BE2C (cell line): ENCODE measurements around the gene ARHGEF19.

Experiments
- DNase-seq: peaks from one replicate; pipeline ENCODE4 v3.0.0-alpha.2; 2020
- H3K27me3 ChIP-seq: fragments of 250-450 bp; sonication (Bioruptor Pico); 2 replicates; pipeline ENCODE4 v1.5.1; 2020; ENCODE audit warnings: mild to moderate bottlenecking
- H3K36me3 ChIP-seq: fragments of 250-450 bp; sonication (Bioruptor Pico); 2 replicates; pipeline ENCODE4 v1.5.1; 2020; ENCODE audit warnings: mild to moderate bottlenecking
- H3K4me1 ChIP-seq: fragments of 250-450 bp; sonication (Bioruptor Pico); 2 replicates; pipeline ENCODE4 v1.5.1; 2020
- H3K4me3 ChIP-seq: 2 replicates; pipeline ENCODE4 v1.5.1; 2011; ENCODE audit warnings: low read depth, low read length
- H3K9me3 ChIP-seq: fragments of 250-450 bp; sonication (Bioruptor Pico); 2 replicates; pipeline ENCODE4 v1.5.1; 2020
- TF ChIP-seq, protein P1 (sequence below): IDR thresholded peaks from 2 replicates; pipeline ENCODE4 v1.5.1; 2012; ENCODE audit warnings: mild to moderate bottlenecking, low read depth, low read length

ARHGEF19 gene

DNA sequence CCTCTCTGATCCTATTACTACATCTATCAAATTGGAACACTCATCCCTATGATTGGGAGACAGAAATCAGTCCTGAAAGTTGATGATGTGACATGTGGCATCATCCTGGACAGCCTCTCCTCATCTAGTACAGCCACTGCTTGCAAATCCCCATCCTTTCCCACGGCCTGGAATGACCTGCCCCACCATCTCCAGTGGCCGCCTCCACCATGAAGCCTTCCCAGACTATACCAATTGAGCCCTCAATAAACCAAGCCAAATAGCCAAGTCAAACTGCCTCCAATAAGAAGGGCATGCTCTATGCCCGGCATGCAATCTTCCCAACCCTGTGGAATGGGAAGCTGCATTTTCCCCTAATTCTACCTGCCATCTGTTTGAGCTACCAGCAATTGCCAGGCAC lies 561 bp upstream of the ARHGEF19 start:
- no peaks in the 10 kb centered on the region for H3K27me3 ChIP-seq
- TF ChIP-seq, protein P1, sequence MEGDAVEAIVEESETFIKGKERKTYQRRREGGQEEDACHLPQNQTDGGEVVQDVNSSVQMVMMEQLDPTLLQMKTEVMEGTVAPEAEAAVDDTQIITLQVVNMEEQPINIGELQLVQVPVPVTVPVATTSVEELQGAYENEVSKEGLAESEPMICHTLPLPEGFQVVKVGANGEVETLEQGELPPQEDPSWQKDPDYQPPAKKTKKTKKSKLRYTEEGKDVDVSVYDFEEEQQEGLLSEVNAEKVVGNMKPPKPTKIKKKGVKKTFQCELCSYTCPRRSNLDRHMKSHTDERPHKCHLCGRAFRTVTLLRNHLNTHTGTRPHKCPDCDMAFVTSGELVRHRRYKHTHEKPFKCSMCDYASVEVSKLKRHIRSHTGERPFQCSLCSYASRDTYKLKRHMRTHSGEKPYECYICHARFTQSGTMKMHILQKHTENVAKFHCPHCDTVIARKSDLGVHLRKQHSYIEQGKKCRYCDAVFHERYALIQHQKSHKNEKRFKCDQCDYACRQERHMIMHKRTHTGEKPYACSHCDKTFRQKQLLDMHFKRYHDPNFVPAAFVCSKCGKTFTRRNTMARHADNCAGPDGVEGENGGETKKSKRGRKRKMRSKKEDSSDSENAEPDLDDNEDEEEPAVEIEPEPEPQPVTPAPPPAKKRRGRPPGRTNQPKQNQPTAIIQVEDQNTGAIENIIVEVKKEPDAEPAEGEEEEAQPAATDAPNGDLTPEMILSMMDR = no peak
- no peaks in the 10 kb centered on the region for H3K9me3 ChIP-seq
- DNase-seq = no peak
- no peaks in the 10 kb centered on the region for H3K36me3 ChIP-seq
- no peak overlapping the region for H3K4me3 ChIP-seq
- H3K4me1 ChIP-seq = peaks cover 3% of the 10 kb centered on the region

DNA sequence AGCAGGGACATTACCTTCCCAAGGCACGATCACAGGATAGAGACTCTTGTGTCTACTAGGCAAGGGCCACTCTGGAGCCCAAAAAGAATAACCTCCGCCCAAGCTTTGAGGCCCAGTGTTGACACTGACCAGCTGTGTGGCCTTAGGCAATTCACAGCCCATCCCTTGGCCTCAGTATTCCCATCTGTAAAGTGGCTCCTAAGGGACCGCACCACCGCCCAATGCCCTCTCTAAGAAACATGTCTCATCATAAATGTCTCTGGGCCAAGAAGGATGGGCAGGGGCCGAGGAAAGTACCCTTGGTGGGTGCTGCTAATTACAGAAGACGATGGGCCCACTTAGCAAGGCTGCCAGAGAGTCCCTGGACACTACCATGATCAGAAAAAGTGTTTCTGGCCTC lies 628 bp downstream of the ARHGEF19 start:
- Histone ChIP-seq H3K9me3 (no peaks in the 10 kb centered on the region), H3K27me3 (no peaks in the 10 kb centered on the region), H3K4me3 (no peak overlapping the region), H3K4me1 (peaks cover 8% of the 10 kb centered on the region), H3K36me3 (no peaks in the 10 kb centered on the region)
- TF ChIP-seq, protein P1 = no peak
- DNase-seq = no peak

DNA sequence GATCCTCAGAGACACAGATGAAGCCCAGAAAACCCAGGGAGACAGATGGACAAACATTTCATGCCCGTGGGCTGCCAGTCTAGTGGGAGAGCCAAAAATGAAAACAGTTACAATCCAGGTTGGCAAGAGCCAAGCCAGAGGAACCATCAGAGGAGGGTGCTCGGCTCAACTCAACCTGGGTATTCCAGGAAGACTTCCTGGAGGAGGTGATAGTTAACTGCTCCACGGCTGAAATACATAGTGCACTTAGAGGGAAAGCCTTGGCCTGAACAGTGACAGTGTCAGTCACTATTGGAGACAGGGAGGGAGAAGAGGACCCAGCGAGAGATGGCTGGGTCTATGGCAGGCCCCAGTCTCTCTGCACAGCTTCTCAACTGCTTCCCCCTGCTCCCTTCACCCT lies 1.9 kb downstream of the ARHGEF19 start:
- TF ChIP-seq, protein P1 = no peak
- H3K4me3 ChIP-seq = no peak overlapping the region
- no peaks in the 10 kb centered on the region for H3K9me3 ChIP-seq
- no peak for DNase-seq
- H3K36me3 ChIP-seq = no peaks in the 10 kb centered on the region
- no peaks in the 10 kb centered on the region for H3K27me3 ChIP-seq
- peaks cover 12% of the 10 kb centered on the region for H3K4me1 ChIP-seq

DNA sequence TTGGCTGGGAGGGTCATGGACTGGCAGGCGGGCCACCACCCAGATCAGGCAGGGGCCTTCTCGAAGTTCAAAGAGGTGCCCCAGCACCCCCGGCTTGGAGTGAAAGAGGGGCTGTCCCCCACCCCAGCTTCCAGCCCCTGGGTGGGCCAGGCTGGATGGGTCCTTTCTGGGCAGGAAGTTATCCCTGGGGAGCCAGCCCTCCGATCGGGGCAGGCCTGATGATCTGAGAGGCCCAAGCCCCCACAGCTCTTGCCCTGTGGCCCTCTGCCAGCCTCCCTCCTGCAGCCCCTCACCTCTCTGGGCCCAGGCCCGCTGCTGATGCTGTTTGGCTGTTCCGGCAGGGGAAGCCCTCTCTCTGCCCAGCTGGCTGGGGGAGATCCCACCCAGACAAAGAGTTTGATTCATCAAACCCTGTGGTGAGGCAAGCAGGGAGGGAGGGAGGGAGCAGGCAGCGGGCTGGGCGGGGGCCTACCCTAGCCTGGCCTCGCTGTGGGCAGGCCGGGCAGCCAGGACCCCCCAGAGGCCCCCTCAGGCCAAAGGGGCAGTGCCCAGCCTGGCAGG lies 2.5 kb downstream of the ARHGEF19 start:
- TF ChIP-seq, protein P1 = no peak
- Histone ChIP-seq H3K4me3 (no peak overlapping the region), H3K9me3 (no peaks in the 10 kb centered on the region), H3K36me3 (no peaks in the 10 kb centered on the region), H3K27me3 (no peaks in the 10 kb centered on the region), H3K4me1 (peaks cover 12% of the 10 kb centered on the region)
- no peak for DNase-seq

DNA sequence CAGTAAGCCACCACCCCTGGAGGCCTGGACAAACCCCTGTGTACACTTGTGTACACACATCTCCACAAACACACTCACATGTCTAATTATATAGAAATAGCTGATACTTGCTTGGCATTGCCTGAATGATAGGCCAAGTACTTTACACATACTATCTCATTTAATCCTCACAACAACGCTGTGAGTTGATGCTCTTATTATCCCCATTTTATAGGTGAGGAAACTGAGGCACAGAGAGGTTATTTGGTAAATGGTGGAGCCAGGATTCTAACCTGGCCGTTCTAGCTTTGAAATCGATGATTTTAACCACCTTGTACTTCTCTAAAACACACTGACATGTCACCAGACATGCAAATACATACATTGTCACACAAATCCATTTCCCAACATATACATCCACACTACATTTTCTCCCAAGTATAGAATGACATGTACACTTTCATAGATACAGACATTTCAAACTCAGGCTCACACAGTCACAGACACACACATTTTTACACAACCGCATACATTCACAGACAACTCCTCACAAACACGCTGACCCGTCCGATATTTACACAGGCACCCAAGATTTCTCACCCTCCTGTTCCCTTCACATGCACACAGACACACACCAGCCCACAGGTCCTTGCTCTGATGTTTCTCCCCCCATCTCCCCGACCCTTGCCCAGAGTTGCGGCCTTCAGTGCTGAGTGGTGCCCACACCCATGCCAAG lies 3.2 kb downstream of the ARHGEF19 start:
- no peak for DNase-seq
- Histone ChIP-seq H3K4me1 (peaks cover 12% of the 10 kb centered on the region), H3K27me3 (no peaks in the 10 kb centered on the region), H3K9me3 (no peaks in the 10 kb centered on the region), H3K36me3 (no peaks in the 10 kb centered on the region), H3K4me3 (no peak overlapping the region)
- TF ChIP-seq, protein P1 = no peak

DNA sequence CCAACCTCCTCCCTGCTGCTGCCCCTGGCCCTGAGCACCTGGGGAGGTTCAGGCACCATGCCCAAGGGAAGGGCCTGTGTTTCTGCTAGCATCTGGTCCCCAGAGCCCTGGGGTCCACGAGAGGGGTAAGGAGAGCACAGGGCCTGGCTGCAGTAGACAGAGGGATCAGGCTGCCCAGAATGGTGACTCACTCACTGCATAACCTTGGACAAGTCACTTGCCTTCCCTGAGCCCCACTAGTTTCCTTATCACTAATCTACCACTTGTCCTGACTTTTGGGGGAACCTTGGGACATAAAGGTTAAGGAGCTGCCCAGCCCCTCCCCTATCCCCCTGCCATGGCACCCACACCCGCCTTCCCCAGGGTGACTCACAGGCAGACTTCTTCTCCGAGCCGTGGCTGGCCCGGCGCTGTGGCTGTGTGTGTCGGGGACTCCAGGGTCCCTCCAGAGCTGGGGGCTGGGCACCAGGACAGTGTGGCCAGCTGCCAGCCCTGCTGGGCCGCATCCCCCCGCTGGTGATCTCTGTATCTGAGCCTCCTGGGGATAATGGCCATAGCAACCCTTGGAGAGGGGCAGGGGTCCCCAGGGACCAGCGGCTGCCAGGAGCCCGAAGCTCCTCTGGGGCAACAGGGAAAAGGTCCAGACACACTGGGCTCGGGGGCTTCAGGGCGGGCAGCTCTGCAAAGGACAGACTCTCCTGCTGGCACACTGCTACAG lies 4.0 kb downstream of the ARHGEF19 start:
- Histone ChIP-seq H3K4me3 (no peak overlapping the region; the same call in 1 of the 2 replicates), H3K36me3 (no peaks in the 10 kb centered on the region), H3K9me3 (no peaks in the 10 kb centered on the region), H3K27me3 (no peaks in the 10 kb centered on the region), H3K4me1 (peaks cover 12% of the 10 kb centered on the region)
- TF ChIP-seq, protein P1 = no peak
- peak; percentile 75 for DNase-seq
